ENCODE data around the gene ARL5A.

GRCh38 chr2:151852260-151853069, 24.2 kb upstream of the ARL5A start:
- TF ChIP-seq CTCF (IDR thresholded peaks at IDR 0.05): no peak
- TF ChIP-seq POLR2AphosphoS5 (IDR thresholded peaks at IDR 0.05): no peak

Data from esophagus muscularis mucosa (tissue), 3 donors.